Right renal pelvis (tissue), 4 donors: ENCODE data around the gene GABRD. TPM values are rescaled to one million over a fixed set of nuclear protein-coding genes. Genes with fewer than 3 reads are reported as not detected.

Source experiments
- DNase-seq, 4 donors: peaks; one replicate each; pipeline ENCODE4 v3.0.0-alpha.2; 2013; ENCODE audit warnings: low read depth in 4 of 4, low spot score in 3 of 4, missing footprints in 1 of 4
- polyA plus RNA-seq, 4 donors: library from polyadenylated mRNA; unstranded; fragments of 120-200 nt; gene quantifications; one replicate each; pipeline ENCODE4 v1.2.1, GENCODE V29; 2013; ENCODE audit not compliant: insufficient read length in 4 of 4

The GABRD gene
- polyA plus RNA-seq, 4 donors = 1.3 to 3.1 (median 1.7) TPM

- peak in 1 of 4 donors; percentile 17 for DNase-seq
These were observed 53.1 kb downstream of the GABRD start for GRCh38 chr1:2072109-2072806.

- DNase-seq = no peak
These were observed 53.7 kb downstream of the GABRD start for GRCh38 chr1:2072891-2073290.

- peak in 1 of 4 donors; percentile 54 for DNase-seq
These were observed 54.5 kb downstream of the GABRD start for GRCh38 chr1:2073382-2074230.

GRCh38 chr1:2074396-2074795 is 55.3 kb downstream of the GABRD start:
- no peak for DNase-seq

- DNase-seq = no peak
These were observed 56.0 kb downstream of the GABRD start for GRCh38 chr1:2074944-2075740.

GRCh38 chr1:2076826-2077225 is 57.7 kb downstream of the GABRD start:
- DNase-seq = no peak

- no peak for DNase-seq
These were observed 59.0 kb downstream of the GABRD start for GRCh38 chr1:2078170-2078569.

- no peak for DNase-seq
These were observed 60.4 kb downstream of the GABRD start for GRCh38 chr1:2079396-2080085.

GRCh38 chr1:2080140-2080539 is 61.0 kb downstream of the GABRD start:
- DNase-seq = no peak

Other genes with a start within 250 kb of the GABRD start
- gene NADK, start 240.9 kb upstream of the GABRD start, polyA plus RNA-seq = 10 to 100 TPM; 43.4 to 52.3 (median 46.7) TPM
- 100 to 1,000 TPM; 287 to 307 (median 292) TPM for gene GNB1, start 128.3 kb upstream of the GABRD start, polyA plus RNA-seq
- 1 to 10 TPM in 1 of 4 donors, under 1 TPM in 3; 0.22 to 1.1 (median 0.56) TPM for gene CALML6, start 104.1 kb upstream of the GABRD start, polyA plus RNA-seq
- gene TMEM52, start 100.1 kb upstream of the GABRD start, polyA plus RNA-seq = 1 to 10 TPM; 1.1 to 2.0 (median 1.7) TPM
- gene CFAP74, start 15.6 kb upstream of the GABRD start, polyA plus RNA-seq = under 1 TPM; 0.29 to 0.69 (median 0.43) TPM
- gene PRKCZ, start 31.1 kb downstream of the GABRD start, polyA plus RNA-seq = 10 to 100 TPM; 32.8 to 37.0 (median 34.0) TPM
- 10 to 100 TPM; 31.9 to 68.8 (median 36.5) TPM for gene FAAP20, start 175.4 kb downstream of the GABRD start, polyA plus RNA-seq
- gene SKI, start 209.0 kb downstream of the GABRD start, polyA plus RNA-seq = 10 to 100 TPM; 52.8 to 64.9 (median 57.0) TPM